ENCODE data around the gene MARK2.

The MARK2 gene

DNA sequence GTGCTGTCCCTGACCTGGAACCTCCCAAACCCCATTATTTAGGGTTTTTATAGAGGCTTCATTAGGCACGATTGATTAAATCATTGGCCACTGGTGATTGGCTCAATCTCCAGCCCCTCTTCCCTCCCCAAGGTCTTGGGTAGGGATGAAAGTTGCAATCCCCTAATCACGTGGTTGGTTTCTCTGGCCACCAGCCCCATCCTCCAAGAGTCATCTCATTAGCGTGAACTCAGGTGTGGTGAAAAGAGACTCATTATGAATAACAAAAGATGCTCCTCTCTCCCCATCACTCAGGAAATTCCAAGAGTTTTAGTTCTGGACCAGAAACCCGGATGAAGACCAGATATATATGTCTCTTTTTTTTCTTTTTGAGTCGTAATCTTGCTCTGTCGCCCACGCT, 7.6 kb upstream of the MARK2 start:
- DNase-seq = no peak

DNA sequence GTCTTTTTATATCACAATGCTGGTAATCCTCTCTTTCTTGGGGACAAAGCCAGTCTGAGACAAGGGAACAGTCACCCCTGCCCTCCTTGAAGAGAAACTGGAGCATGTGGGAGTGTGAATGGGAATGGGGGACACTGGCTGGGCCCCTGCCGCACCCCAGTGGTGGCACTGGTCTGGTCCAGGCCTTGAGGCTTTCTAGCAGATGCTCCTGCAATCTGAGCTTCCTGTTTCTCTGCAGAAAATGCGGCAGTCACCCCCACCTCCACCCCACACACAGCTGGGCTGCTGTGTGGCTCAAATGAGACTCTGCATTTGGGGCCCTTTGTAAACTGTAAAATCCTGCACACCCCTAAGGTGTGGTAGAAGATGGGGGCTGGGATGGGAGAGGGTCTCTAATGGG, 6.6 kb upstream of the MARK2 start:
- no peak for DNase-seq

DNA sequence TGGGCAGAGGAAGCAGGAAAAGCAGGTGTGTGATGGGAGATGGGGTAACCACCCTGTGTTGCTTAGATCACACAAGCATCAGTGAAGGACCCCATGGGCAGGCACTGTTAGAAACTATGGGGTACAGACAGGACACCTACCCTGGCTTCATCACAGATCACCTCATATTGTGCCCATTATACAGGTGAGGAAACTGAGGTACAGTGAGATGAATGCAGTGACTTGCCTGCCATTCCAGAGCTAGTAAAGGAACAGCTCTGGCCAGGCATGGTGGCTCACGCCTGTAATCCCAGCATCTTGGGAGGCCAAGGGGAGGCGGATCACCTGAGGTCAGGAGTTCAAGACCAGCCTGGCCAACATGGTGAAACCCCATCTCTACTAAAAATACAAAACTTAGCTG, 5.9 kb upstream of the MARK2 start:
- DNase-seq = no peak

DNA sequence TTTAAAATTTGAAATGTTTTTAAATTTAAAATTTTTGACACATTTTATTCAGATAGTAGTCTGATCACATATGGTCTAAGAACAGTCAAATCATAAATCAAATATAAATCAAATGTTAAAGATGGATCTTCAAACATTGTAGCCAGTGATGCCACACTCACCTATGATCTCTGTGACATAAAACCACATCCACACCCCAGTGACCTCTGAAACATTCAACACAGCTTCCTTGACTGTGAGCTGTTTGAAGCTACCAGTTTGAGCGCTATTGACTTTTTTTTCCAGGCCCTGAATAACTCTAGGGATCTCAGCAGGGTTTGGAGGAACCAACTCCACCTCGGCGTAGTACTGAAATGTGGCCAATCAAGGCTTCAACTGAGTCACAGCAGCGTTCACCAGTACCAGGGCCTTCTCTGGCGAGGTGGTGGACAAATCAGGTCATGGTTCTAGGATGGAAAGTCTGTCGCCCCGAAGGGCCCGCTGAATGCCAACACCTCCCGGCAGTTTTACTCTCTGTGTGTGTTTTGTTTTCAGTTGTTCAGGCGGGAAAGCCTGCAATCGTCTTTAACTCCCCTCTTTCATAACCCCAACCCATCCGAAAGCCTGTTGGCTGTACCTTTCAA, 4.3 kb upstream of the MARK2 start:
- no peak for DNase-seq

DNA sequence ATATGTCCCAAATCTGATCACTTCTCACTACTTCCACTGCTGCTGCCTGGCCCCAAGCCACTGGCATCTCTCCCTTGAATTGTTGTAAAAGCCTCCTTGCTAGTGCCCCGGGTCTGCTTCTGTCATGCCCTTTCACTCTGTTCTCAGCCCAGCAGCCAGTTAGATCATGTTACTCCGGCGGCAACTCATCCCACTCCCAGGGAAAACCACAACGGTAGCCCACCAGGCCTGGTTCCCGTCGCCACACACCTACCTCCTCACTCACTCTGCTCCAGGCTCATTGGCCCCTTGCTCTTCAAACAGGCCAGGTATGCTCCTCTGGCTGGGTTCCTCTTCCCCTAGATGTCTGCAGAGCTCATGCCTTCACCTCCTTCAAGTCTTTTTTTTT, 3.8 kb upstream of the MARK2 start:
- DNase-seq = no peak

DNA sequence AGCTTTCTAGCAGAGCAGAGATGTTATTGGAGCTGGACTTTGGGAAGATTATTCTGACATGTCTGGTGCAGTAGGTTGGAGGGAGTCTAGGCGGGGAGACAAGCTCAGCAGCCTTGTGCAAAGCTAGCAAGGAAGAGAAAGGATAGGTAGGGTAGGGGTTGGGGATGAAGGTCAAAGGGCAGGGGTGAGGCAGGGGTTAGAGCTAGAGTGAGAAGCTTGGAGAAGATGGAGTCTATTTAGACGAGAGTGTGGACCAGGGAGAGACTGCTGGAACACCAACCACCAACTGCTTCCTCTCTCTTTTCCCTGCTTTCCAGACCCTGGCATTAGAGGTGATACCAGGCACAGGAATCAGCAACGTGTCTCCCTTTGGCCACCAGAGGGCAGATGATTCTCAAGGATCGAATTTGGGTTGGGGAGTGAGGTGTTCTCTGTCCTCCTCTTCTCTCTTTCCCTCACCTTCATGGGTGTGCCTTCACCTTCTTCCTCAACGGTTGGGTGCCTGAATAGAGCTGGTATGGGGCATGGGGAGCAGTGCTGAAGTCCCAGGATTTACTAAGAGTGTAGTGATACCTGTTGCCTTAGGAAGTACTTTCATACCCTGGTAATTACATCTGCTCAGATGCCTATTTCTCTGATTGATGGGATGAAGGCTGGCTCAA, 1.8 kb upstream of the MARK2 start:
- DNase-seq = peak; percentile 77

DNA sequence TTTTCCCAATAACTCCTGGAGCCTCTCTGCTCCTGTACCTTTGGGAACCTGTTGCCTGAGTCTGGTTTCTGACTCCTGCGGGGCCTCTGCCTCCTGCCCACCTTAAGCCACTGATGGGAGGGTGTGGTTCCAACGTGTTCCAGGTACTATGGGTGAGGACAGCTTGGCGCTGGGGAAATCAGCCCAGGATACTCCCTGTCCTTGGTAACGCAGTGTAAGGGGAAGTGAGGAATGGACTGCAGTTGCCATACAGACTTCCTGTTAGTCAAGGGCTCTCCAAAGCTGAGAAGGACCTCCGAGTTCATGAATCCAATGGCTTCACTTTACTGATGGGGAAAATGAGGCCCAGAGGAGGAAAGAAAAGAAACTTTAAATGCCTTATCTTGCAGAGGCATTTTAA, 1.2 kb upstream of the MARK2 start:
- no peak for DNase-seq

DNA sequence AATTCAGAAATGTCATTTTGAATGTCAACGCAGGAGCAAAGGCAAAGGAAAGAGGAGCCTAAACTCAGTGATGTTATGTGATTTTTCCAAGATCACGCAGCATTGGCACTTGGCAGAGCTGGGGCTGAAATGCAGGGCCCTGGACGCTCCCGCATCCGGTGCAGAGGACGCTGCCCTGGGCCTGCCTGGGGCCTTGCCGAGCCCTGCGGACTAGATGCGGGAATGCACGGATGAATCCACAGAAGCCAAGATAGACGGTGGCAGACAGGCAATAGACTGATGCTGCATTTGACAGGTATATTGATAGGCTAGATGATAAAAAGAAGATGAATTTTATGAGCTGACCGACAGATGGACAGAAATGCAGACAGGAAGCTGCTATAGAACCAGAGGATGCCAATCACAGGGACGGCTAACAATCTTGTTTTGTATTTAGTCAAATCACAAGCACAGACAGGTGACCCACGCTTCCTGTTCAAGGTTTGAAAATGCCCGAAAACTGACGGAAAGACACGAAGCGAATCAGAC, 696 bp upstream of the MARK2 start:
- DNase-seq = no peak

DNA sequence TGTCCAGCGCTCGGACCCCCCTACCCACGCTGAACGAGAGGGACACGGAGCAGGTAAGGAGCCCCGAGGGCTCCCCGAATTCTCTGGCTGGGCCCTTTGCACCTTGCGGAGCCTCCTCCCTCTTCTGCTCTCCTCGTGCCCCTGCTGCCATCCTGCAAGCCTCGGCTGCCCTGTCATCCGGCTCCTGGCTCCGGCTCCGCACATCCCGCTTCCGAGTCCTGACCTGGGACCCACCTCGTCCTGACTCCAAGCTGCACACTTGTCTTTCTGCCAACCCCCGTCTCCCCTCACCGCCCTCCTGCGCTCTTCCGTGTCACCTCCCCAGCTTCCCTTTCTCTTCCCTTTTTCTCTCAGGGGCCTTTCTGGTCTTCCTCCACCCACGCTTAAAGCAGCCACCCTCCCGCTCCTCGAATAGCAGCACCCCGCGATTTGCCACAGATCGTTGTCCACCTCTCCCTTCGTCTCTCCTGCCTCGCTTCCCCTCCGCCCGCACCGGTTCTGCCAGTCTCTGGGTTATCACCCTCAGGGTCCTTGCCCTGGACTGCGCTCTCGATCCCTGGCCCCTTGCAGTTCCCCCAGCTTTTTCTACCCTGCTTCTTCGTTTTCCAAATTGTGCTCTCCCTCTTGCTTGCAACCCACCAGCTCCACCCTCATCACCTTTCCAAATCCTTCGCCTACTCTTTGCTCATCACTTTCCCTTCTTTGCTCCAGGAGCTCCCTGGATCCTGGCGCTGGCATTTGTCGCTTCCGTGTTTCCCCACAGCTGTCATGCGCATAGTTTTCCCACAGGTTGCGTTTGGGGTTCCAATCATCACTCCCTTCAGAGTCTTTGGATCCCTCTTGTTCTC, 822 bp downstream of the MARK2 start:
- no peak for DNase-seq

DNA sequence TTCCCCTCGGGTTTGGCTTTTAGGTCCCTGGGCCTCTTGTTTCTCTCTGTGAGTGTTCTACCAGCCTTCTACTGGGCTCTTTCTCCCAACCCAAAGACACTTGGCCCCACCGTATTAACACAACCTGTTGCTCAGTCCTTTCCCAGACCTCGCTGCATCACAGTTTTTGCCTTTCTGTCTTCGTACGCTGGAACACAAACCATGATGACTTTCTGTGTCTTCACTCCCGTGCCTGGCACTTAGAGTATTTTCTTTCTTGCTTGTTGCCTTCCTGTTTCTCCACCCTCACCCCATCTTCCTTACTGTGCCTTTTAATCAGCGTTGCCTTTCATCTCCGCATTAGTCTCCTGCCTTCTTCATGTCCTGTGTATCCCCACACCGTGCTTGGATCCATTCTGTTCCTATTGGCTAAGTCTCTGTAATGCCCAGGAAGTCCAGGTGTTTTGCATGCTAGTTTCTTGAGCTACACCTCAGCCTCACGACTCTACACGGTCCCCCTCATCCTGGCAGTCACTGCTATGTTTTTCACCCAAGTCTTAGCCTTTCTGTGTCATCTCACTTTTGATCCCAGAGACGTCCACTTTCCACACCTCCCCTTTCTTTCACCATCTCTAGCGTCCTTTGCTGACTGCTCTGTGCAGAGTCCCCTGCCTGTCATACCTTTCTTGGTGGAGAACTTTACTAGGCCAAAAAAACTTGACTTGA, 1.6 kb downstream of the MARK2 start:
- no peak for DNase-seq

DNA sequence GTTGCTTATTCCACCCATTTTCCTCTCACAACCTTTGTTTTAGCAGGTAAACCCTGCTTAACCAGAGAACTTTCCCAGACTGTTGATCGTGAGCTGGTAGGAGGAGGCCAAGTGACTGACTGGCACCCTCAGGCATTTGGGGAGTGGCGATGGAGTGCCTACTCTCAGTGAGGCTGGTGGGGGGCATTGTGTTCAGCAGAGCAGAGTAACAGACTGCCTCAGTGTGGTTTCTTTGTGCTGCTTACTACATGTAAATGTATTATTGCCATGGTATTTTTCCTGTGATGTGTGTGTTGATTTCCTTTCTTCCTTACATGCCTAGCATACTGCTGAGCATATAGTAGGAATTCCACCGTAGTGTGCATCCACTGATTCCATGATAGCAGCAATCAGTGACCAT, 2.6 kb downstream of the MARK2 start:
- DNase-seq = no peak

DNA sequence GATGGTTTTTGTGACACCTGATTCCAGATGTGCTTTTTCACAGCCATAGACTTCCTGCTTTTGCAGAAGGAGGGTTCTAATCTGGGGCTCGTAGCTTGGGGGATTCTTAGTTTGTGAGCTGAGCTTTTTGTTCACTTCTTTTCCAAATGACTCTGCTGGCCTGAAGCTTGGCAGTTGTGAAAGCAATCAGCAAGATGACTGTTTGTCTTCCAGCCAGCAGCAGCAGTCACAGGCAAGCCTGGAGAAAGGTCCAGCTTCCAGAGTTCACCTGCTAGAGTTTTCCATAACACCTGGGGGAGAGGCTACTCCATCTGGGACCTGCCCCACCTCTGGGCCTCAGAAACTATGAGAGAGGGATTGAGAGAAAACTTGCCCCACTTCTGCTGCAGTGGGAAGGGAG, 4.1 kb downstream of the MARK2 start:
- no peak for DNase-seq

DNA sequence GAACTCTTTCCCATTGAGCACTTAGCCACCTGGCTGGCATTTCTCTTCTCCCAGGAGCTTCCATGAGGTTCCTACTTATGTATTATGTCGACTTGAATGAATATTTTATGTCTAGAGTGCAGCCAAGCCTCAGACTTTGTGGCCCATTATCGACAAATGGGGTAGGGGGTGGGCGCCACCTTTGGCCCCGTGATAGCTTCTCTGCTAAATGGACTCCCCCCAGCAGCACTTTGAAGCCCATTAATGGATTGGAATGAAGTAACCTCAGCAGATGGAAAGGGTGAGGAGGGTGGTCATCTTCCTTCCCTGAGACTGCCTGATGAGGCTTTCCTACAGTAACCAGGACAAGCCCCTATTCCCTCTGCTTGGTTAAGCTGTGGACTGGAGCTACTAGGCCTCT, 5.9 kb downstream of the MARK2 start:
- no peak for DNase-seq

DNA sequence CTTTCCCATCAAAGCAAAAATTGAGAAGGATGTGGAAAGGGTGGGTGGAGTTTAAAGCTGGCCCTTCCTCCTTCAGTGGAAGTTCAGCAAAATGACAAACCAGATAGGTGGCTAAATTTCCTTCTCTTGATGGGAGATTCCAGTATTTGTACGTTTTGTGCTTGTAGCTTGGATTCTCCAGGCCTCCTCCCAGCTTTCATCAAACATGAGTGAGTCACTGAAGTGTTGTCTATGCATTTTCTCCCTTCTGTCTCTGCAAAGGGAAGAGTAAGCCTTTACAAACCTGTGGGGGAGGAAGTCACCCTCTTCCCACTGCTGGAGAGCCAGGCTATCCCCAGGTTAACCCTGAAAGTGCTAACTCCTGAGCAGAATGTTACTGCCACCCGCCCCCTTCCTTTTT, 6.4 kb downstream of the MARK2 start:
- DNase-seq = no peak

DNA sequence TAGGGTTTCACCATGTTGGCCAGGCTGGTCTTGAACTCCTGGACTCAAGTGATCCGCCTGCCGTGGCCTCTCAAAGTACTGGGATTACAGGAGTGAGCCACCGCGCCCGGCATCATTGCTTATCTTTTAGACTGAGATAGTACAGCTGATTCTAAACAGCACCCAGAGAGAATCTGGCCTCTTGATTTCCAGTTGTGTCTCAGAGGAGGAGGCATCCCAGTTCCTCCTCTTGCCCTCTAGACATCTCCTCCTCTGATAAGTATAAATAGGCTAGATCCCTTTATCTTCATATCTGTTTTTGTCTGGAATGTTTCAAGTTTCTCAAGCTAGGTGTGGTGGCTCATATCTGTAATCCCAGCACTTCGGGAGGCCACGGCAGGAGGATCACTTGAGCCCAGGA, 7.0 kb downstream of the MARK2 start:
- DNase-seq = no peak

DNA sequence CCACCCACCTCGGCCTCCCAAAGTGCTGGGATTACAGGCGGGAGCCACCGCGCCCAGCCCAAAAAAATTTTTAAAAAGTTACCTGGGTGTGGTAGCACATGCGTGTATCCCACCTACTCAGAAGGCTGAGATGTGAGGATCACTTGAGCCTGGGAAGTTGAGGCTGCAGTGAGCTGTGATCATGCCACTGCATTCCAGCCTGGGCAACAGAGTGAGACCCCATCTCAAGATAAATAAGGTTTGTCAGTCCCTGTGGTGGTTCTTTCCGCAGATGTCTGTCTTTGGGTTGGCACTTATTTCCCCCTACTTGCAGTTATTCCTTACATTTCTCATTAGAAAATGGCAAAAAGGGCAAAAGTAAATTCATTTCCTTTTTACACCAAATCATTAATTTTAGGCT, 8.0 kb downstream of the MARK2 start:
- no peak for DNase-seq

DNA sequence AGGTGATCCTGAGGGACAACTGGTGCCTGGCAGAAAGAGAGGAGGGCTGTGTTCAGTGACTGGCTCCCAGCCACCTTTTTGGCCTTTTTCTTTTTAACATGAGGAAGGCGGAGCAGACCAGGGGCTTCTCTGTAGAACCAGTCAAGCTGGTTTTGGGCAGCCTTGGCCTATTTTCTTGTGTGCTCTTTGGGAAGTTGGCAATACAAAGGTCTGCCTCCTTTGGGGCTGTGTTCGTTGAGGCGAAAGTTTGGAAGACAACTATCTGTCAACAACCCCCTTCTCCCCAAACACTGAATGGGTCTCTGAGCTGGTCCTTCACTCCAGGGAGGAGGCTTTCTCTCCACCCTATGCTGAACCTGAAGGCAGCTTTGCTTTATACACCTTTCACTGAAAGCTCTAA, 8.5 kb downstream of the MARK2 start:
- no peak for DNase-seq

DNA sequence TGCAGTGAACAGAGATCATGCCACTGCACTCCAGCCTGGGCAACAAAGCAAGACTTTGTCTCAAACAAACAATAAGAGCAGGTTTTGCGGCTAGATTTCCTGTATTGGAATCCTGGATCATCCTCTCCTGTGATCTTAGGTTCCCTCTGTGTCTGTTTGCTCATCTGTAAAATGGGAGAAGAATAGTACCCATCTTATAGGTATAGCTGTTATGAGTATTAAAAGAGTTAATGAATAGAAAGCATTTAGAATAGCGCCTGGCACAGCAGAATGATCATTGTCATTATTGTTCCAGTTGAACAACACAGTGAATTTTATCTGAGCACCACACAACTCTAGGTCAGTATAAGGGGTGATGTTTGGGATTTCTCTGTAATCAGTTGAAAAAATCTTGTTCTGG, 10.8 kb downstream of the MARK2 start:
- no peak for DNase-seq

DNA sequence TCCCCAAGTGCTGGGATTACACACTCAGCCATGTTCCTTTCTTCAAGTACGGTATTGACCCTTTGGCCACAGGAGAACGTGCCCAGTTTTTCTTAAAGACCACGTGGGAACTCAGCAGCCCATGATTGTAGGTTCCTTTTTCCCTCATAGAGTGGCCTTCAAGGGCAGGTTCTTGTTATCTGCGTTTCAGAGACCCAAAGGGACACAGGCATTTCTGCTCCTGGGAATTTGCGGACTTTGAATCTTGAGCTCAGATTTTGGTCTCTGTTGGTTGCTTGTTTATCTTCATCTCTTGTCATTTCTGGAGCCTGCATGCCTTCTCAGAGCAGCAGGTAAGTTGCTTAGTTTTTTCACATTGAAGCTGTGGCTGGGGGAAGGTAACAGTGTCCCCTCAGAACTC, 12.0 kb downstream of the MARK2 start:
- no peak for DNase-seq

DNA sequence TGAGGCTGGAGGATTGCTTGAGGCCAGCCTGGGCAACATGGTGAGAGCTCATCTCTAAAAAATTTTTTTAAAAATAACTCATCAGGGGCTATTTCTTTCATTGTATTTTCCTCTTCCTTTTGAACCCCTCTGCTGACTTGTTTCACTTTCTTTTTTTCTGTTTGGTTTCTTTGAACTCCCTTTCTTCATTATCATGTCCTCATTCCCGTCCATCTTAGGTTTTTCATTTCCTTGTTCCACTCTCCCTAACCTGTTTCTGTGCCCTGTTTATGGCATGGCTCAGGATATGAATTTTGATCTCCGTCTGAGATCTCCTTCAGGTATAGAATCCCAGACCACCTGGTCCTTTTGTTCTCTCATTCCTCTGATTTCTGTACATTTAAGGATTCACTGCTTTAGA, 12.5 kb downstream of the MARK2 start:
- no peak for DNase-seq

DNA sequence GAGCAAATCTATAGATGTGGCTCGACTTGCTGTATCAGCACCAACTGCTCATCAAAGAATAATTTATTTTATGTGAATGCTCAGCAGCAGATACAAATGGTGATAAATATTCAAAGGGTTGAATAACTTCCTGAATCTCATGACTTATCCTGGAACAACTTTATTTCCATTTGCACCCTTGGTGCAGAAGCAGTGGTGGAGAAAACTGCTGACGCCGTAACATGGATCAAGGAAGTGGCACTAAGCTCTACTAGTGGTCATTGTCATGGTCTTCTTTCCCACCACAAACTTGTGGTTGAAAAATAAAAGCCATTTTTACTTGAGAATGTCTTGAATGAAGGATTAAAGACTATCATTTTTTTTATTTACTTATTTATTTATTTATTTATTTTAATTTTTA, 14.6 kb downstream of the MARK2 start:
- DNase-seq = no peak

DNA sequence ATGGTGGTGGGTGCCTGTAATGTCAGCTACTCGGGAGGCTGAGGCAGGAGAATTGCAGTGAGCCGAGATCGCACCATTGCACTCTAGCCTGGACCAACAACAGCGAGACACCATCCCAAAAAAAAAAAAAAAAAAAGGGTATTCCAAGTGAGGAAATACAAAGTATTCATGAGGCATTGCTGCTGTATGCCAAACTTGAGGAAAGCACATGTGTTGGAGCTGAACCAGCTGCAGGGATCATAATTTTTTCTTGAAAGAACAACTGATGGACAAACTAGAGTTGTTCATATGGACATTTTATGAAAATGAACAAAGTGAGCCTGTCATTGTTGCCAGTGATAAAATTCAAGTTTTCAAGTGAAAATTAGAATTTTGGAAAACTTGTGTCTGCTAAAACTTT, 15.8 kb downstream of the MARK2 start:
- no peak for DNase-seq

DNA sequence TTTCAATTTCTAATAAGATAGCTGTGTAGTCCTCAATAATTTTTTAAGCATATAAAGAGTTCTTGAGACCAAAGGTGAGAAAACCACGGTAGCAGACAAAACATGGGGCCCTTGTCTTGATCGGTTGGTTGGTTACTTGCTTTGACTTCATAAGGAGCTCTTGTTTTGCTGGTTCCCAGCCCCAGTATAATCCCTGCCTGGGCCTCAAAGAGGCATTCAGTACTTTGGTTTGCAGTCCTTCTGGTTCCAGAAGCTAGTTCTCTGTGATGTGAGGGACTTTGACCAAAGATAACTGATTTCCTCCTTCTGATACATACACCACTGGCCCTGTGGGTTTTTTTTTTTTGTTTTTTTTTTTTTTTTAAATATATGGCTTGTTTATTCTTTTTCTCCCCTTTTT, 17.1 kb downstream of the MARK2 start:
- DNase-seq = no peak
